Trophoblast cell (in vitro differentiated cells and primary cell): ENCODE data around the gene NPEPL1.

Experiments
- DNase-seq, 2 donors: peaks; one replicate each; pipeline ENCODE4 v3.0.0-alpha.2; 2016
- H2AFZ ChIP-seq: 2 replicates; pipeline ENCODE4 v1.6.1; 2013; ENCODE audit warnings: low read length, moderate library complexity, mild to moderate bottlenecking; ENCODE audit not compliant: insufficient read depth, poor library complexity
- H2AK5ac ChIP-seq: 2 replicates; pipeline ENCODE4 v1.6.1; 2013; ENCODE audit warnings: mild to moderate bottlenecking, low read length
- H2BK120ac ChIP-seq: 2 replicates; pipeline ENCODE4 v1.6.1; 2013; ENCODE audit warnings: low read length, mild to moderate bottlenecking, moderate library complexity; ENCODE audit not compliant: insufficient read depth, poor library complexity
- H2BK12ac ChIP-seq: 2 replicates; pipeline ENCODE4 v1.6.1; 2013; ENCODE audit warnings: mild to moderate bottlenecking, low read length, moderate library complexity
- H2BK5ac ChIP-seq: 2 replicates; pipeline ENCODE4 v1.6.1; 2013; ENCODE audit warnings: low read length, low read depth, moderate library complexity, mild to moderate bottlenecking; ENCODE audit not compliant: poor library complexity
- H3K14ac ChIP-seq: 2 replicates; pipeline ENCODE4 v1.6.1; 2013; ENCODE audit warnings: mild to moderate bottlenecking, low read length
- H3K18ac ChIP-seq: 2 replicates; pipeline ENCODE4 v1.6.1; 2013; ENCODE audit warnings: mild to moderate bottlenecking, low read length
- H3K23ac ChIP-seq: 2 replicates; pipeline ENCODE4 v1.6.1; 2013; ENCODE audit warnings: low read length
- H3K27ac ChIP-seq: 2 replicates; pipeline ENCODE4 v1.5.1; 2013; ENCODE audit warnings: low read depth, mild to moderate bottlenecking, inconsistent platforms, low read length, moderate library complexity
- H3K27me3 ChIP-seq: 2 replicates; pipeline ENCODE4 v1.6.1; 2013; ENCODE audit warnings: inconsistent platforms, mild to moderate bottlenecking, low read length, moderate library complexity; ENCODE audit not compliant: insufficient read depth
- H3K36me3 ChIP-seq, 2 experiments: 1 replicate in 1 of 2; 2 replicates in 1 of 2; pipeline ENCODE4 v1.6.1; 2013; ENCODE audit warnings: low read length in 2 of 2, mild to moderate bottlenecking in 2 of 2, moderate library complexity in 1 of 2; ENCODE audit not compliant: insufficient read depth in 2 of 2, control insufficient read depth in 1 of 2
- H3K4ac ChIP-seq: 2 replicates; pipeline ENCODE4 v1.6.1; 2013; ENCODE audit warnings: low read depth, mild to moderate bottlenecking, low read length, moderate library complexity
- H3K4me1 ChIP-seq, 2 experiments: 1 replicate in 1 of 2; 2 replicates in 1 of 2; pipeline ENCODE4 v1.6.1; 2013; ENCODE audit warnings: low read length in 2 of 2, mild to moderate bottlenecking in 2 of 2, moderate library complexity in 1 of 2; ENCODE audit not compliant: insufficient read depth in 2 of 2, control insufficient read depth in 1 of 2
- H3K4me2 ChIP-seq: 2 replicates; pipeline ENCODE4 v1.6.1; 2013; ENCODE audit warnings: inconsistent platforms, mild to moderate bottlenecking, low read length, moderate library complexity
- H3K4me3 ChIP-seq: 2 replicates; pipeline ENCODE4 v1.5.1; 2013; ENCODE audit warnings: mild to moderate bottlenecking, low read depth, low read length, inconsistent platforms
- H3K79me1 ChIP-seq: one replicate; pipeline ENCODE4 v1.6.1; 2013; ENCODE audit warnings: low read length
- H3K79me2 ChIP-seq: 2 replicates; pipeline ENCODE4 v1.6.1; 2013; ENCODE audit warnings: low read length, mild to moderate bottlenecking; ENCODE audit not compliant: control insufficient read depth, insufficient read depth, poor library complexity
- H3K9ac ChIP-seq: 2 replicates; pipeline ENCODE4 v1.6.1; 2013; ENCODE audit warnings: mild to moderate bottlenecking, low read length
- H3K9me3 ChIP-seq: 2 replicates; pipeline ENCODE4 v1.6.1; 2013; ENCODE audit warnings: low read depth, mild to moderate bottlenecking, control low read depth, inconsistent platforms, low read length; ENCODE audit not compliant: insufficient read depth
- H4K12ac ChIP-seq: 2 replicates; pipeline ENCODE4 v1.6.1; 2013; ENCODE audit warnings: low read depth, mild to moderate bottlenecking, low read length, moderate library complexity
- H4K8ac ChIP-seq: 2 replicates; pipeline ENCODE4 v1.6.1; 2013; ENCODE audit warnings: low read depth, mild to moderate bottlenecking, low read length, moderate library complexity
- H4K91ac ChIP-seq: one replicate; pipeline ENCODE4 v1.6.1; 2013; ENCODE audit warnings: low read depth, mild to moderate bottlenecking, low read length, moderate library complexity
- WGBS: extraction: QIAGEN DNeasy Blood & Tissue Kit; methylation state at CpG from one replicate; pipeline ENCODE4 v1.1.7; 2013; ENCODE audit warnings: missing lambda C conversion rate; ENCODE audit not compliant: insufficient read length, insufficient coverage; ENCODE audit errors: extremely low coverage; 5-methylcytosine and 5-hydroxymethylcytosine counted together

Gene NPEPL1

GRCh38 chr20:58720890-58721289 lies 28.3 kb downstream of the NPEPL1 start:
- no CpG with 5 or more reads among the region's 14 CpGs for WGBS
- Histone ChIP-seq H3K4me1 (no peaks in the 10 kb centered on the region), H2BK12ac (no peak overlapping the region), H2AFZ (no peak overlapping the region), H3K14ac (no peak overlapping the region), H2AK5ac (no peak overlapping the region), H3K79me1 (no peaks in the 10 kb centered on the region), H3K9me3 (peaks cover 2% of the 10 kb centered on the region), H3K18ac (no peak overlapping the region), H4K8ac (no peak overlapping the region), H3K27ac (no peak overlapping the region), H3K9ac (no peak overlapping the region), H3K36me3 (peaks cover 0 to 2% of the 10 kb centered on the region in 2 experiments), H3K4me3 (no peak overlapping the region), H3K27me3 (no peaks in the 10 kb centered on the region), H3K4me2 (no peak overlapping the region), H3K4ac (no peak overlapping the region), H3K79me2 (no peaks in the 10 kb centered on the region), H4K12ac (no peak overlapping the region), H3K23ac (no peak overlapping the region), H4K91ac (no peak overlapping the region), H2BK120ac (no peak overlapping the region), H2BK5ac (no peak overlapping the region)
- DNase-seq: no peak

- Histone ChIP-seq H2AFZ (no peak overlapping the region), H3K4me3 (no peak overlapping the region), H2BK5ac (no peak overlapping the region), H4K91ac (no peak overlapping the region), H3K79me2 (no peaks in the 10 kb centered on the region), H3K4me2 (no peak overlapping the region), H3K36me3 (no peaks in the 10 kb centered on the region), H3K4me1 (no peaks in the 10 kb centered on the region), H3K9ac (peak overlapping the region; percentile 56), H3K4ac (no peak overlapping the region), H3K27me3 (no peaks in the 10 kb centered on the region), H4K12ac (no peak overlapping the region), H3K18ac (no peak overlapping the region), H2AK5ac (no peak overlapping the region), H3K9me3 (peaks cover 2% of the 10 kb centered on the region), H3K79me1 (no peaks in the 10 kb centered on the region), H2BK12ac (no peak overlapping the region), H3K27ac (no peak overlapping the region), H4K8ac (no peak overlapping the region), H3K14ac (no peak overlapping the region), H2BK120ac (no peak overlapping the region), H3K23ac (no peak overlapping the region)
- no CpG with 5 or more reads among the region's 22 CpGs for WGBS
- peak in 1 of 2 donors; percentile 13 for DNase-seq
Observed at GRCh38 chr20:58721951-58722778, 29.6 kb downstream of the NPEPL1 start.

- no peaks in the 10 kb centered on the region for H3K27me3 ChIP-seq
- H4K8ac ChIP-seq: no peak overlapping the region
- H2BK120ac ChIP-seq: no peak overlapping the region
- peaks cover under 1% of the 10 kb centered on the region for H3K9me3 ChIP-seq
- H3K4me2 ChIP-seq: no peak overlapping the region
- H3K4ac ChIP-seq: no peak overlapping the region
- H3K14ac ChIP-seq: no peak overlapping the region
- no peak overlapping the region for H3K4me3 ChIP-seq
- WGBS: no CpG with 5 or more reads among the region's 9 CpGs
- H3K79me2 ChIP-seq: no peaks in the 10 kb centered on the region
- H3K36me3 ChIP-seq: no peaks in the 10 kb centered on the region
- H2AK5ac ChIP-seq: no peak overlapping the region
- no peaks in the 10 kb centered on the region for H3K79me1 ChIP-seq
- H4K91ac ChIP-seq: no peak overlapping the region
- H3K9ac ChIP-seq: no peak overlapping the region
- no peak overlapping the region for H3K18ac ChIP-seq
- H3K27ac ChIP-seq: no peak overlapping the region
- H3K23ac ChIP-seq: no peak overlapping the region
- no peak for DNase-seq
- no peaks in the 10 kb centered on the region for H3K4me1 ChIP-seq
- H2AFZ ChIP-seq: no peak overlapping the region
- H4K12ac ChIP-seq: no peak overlapping the region
- no peak overlapping the region for H2BK12ac ChIP-seq
- H2BK5ac ChIP-seq: no peak overlapping the region
Observed at GRCh38 chr20:58722877-58723627, 30.5 kb downstream of the NPEPL1 start.

- H4K91ac ChIP-seq: no peak overlapping the region
- H3K27ac ChIP-seq: no peak overlapping the region
- H3K4me1 ChIP-seq: no peaks in the 10 kb centered on the region
- H3K9me3 ChIP-seq: no peaks in the 10 kb centered on the region
- H2AFZ ChIP-seq: no peak overlapping the region
- no peak for DNase-seq
- no peak overlapping the region for H2BK5ac ChIP-seq
- no peaks in the 10 kb centered on the region for H3K79me1 ChIP-seq
- H2BK12ac ChIP-seq: no peak overlapping the region
- H3K14ac ChIP-seq: no peak overlapping the region
- H3K4me2 ChIP-seq: no peak overlapping the region
- H3K23ac ChIP-seq: no peak overlapping the region
- H2BK120ac ChIP-seq: no peak overlapping the region
- no peak overlapping the region for H4K8ac ChIP-seq
- no CpG with 5 or more reads among the region's 3 CpGs for WGBS
- no peak overlapping the region for H3K4ac ChIP-seq
- H3K18ac ChIP-seq: no peak overlapping the region
- H3K4me3 ChIP-seq: no peak overlapping the region
- no peak overlapping the region for H3K9ac ChIP-seq
- no peak overlapping the region for H2AK5ac ChIP-seq
- H4K12ac ChIP-seq: no peak overlapping the region
- no peaks in the 10 kb centered on the region for H3K27me3 ChIP-seq
- H3K79me2 ChIP-seq: no peaks in the 10 kb centered on the region
- no peaks in the 10 kb centered on the region for H3K36me3 ChIP-seq
Observed at GRCh38 chr20:58723628-58723984, 31.0 kb downstream of the NPEPL1 start.
